H1 (cell line): Measurements from ENCODE around the gene C2CD4C.

ENCODE experiments used
- BCL11A ChIP-seq, 2 experiments: IDR thresholded peaks; one replicate each; pipeline ENCODE4 v1.6.1; 2011; ENCODE audit warnings: low read depth in 2 of 2, low read length in 2 of 2, mild to moderate bottlenecking in 2 of 2
- CEBPB ChIP-seq: IDR thresholded peaks from 2 replicates; pipeline ENCODE4 v1.6.1; 2012; ENCODE audit warnings: low read depth, low read length
- EP300 ChIP-seq, 2 experiments: IDR thresholded peaks; 1 replicate in 1 of 2; 2 replicates in 1 of 2; pipeline ENCODE4 v1.6.1; 2011 to 2012; ENCODE audit warnings: low read depth in 2 of 2, low read length in 2 of 2, mild to moderate bottlenecking in 2 of 2, borderline replicate concordance in 1 of 2, inconsistent platforms in 1 of 2, moderate library complexity in 1 of 2
- GABPA ChIP-seq: IDR thresholded peaks from 2 replicates; pipeline ENCODE4 v1.6.1; 2011; ENCODE audit warnings: mild to moderate bottlenecking, low read length, moderate library complexity, borderline replicate concordance; ENCODE audit not compliant: insufficient read depth
- SP1 ChIP-seq: IDR thresholded peaks from 2 replicates; pipeline ENCODE4 v1.6.1; 2011; ENCODE audit warnings: low read depth, low read length
- SUZ12 ChIP-seq: fragments of 200-600 bp; sonication (generic); IDR thresholded peaks from 2 replicates; pipeline ENCODE4 v1.6.1; 2012; ENCODE audit warnings: mild to moderate bottlenecking, inconsistent platforms, low read length, moderate library complexity, mixed read lengths
- TAF7 ChIP-seq: optimal IDR thresholded peaks from 2 replicates; pipeline ENCODE3; 2011; ENCODE audit warnings: low read depth, mild to moderate bottlenecking, inconsistent platforms, low read length, moderate library complexity, borderline replicate concordance
- TF ChIP-seq, protein P1 (sequence below), 3 experiments: IDR thresholded peaks; 1 replicate in 2 of 3; 2 replicates in 1 of 3; pipeline versions ENCODE4 v1.5.1 to v1.6.1; 2011; ENCODE audit warnings: low read length in 3 of 3, mild to moderate bottlenecking in 3 of 3, inconsistent platforms in 2 of 3, low read depth in 1 of 3, moderate library complexity in 1 of 3; ENCODE audit not compliant: insufficient read depth in 1 of 3; ENCODE audit errors: control extremely low read depth in 1 of 3

GRCh38 chr19:377801-378581 is 31.0 kb downstream of the C2CD4C start:
- TF ChIP-seq CEBPB (no peak), SP1 (no peak), BCL11A (IDR thresholded peaks at IDR 0.05; ENCODE audit: low read depth in 2 of 2, low read length in 2 of 2) (no peak), EP300 (IDR thresholded peaks at IDR 0.05; ENCODE audit: borderline replicate concordance in 1 of 2, low read depth in 2 of 2, low read length in 2 of 2) (no peak), SUZ12 (no peak), GABPA (no peak), TAF7 (no peak)
- TF ChIP-seq, protein P1, sequence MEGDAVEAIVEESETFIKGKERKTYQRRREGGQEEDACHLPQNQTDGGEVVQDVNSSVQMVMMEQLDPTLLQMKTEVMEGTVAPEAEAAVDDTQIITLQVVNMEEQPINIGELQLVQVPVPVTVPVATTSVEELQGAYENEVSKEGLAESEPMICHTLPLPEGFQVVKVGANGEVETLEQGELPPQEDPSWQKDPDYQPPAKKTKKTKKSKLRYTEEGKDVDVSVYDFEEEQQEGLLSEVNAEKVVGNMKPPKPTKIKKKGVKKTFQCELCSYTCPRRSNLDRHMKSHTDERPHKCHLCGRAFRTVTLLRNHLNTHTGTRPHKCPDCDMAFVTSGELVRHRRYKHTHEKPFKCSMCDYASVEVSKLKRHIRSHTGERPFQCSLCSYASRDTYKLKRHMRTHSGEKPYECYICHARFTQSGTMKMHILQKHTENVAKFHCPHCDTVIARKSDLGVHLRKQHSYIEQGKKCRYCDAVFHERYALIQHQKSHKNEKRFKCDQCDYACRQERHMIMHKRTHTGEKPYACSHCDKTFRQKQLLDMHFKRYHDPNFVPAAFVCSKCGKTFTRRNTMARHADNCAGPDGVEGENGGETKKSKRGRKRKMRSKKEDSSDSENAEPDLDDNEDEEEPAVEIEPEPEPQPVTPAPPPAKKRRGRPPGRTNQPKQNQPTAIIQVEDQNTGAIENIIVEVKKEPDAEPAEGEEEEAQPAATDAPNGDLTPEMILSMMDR (IDR thresholded peaks at IDR 0.05; ENCODE audit: control extremely low read depth in 1 of 3, insufficient read depth in 1 of 3, low read depth in 1 of 3, low read length in 3 of 3) = no peak
